Testis (tissue), 3 donors: ENCODE data around the gene LIF. TPM values are rescaled to one million over a fixed set of nuclear protein-coding genes. Genes with fewer than 3 reads are reported as not detected.

Experiments
- DNase-seq: peaks from one replicate; pipeline ENCODE4 v3.0.0-alpha.2; 2019
- H3K27ac ChIP-seq, 2 donors: fragments of 200-600 bp; sonication (generic); one replicate each; pipeline ENCODE4 v1.5.1; 2019
- H3K27me3 ChIP-seq: fragments of 200-600 bp; sonication (generic); one replicate; pipeline ENCODE4 v1.5.1; 2019
- H3K36me3 ChIP-seq: fragments of 200-600 bp; sonication (generic); one replicate; pipeline ENCODE4 v1.5.1; 2017; ENCODE audit warnings: low read depth; ENCODE audit errors: missing control alignments
- H3K4me1 ChIP-seq: fragments of 200-600 bp; sonication (generic); one replicate; pipeline ENCODE4 v1.5.1; 2019
- H3K4me3 ChIP-seq, 2 donors: fragments of 200-600 bp; sonication (generic); one replicate each; pipeline ENCODE4 v1.5.1; 2017 to 2019
- H3K9me3 ChIP-seq: fragments of 200-600 bp; sonication (generic); one replicate; pipeline ENCODE4 v1.5.1; 2017
- POLR2A ChIP-seq: fragments of 450-650 bp; IDR thresholded peaks from one replicate; pipeline ENCODE4 v1.6.1; 2017; ENCODE audit warnings: antibody characterized with exemption, mild to moderate bottlenecking, moderate library complexity
- WGBS, 2 donors: methylation state at CpG; one replicate each; pipeline ENCODE4 v1.1.5; 2018; 5-methylcytosine and 5-hydroxymethylcytosine counted together
- intact Hi-C: fragments of 100-400 bp; cut with DNase I; formaldehyde crosslinking; loops from one replicate; pipeline ENCODE4 v1.15.1; 2023; ENCODE audit warnings: low total_unique reads
- polyA plus RNA-seq: library from polyadenylated mRNA; stranded (reverse); fragments of 350-450 nt; fragmentation: Illumina TruSeq; extraction: RNeasy Lipid Tissue Mini Kit (QIAGEN cat#74804); gene quantifications from one replicate; pipeline ENCODE4 v1.2.3, GENCODE V29; 2014; ENCODE audit warnings: low read depth, low replicate concordance; ENCODE audit not compliant: insufficient read depth
- total RNA-seq, 2 donors: library from RNA; depleted of rRNA; stranded (reverse); fragments of >200 nt; gene quantifications; one replicate each; pipeline ENCODE4 v1.2.3, GENCODE V29; 2016
- TF ChIP-seq, protein P1 (sequence below), 3 experiments: fragments of 450-650 bp in 2 of 3; fragments of 200-600 bp in 1 of 3; sonication (generic) in 1 of 3; IDR thresholded peaks; one replicate each; pipeline ENCODE4 v1.5.1; 2016 to 2019; ENCODE audit warnings: antibody characterized with exemption in 3 of 3, mild to moderate bottlenecking in 2 of 3, moderate library complexity in 1 of 3

Gene LIF
- total and polyA plus RNA-seq, 3 donors from 2014 or later: 0.08 to 1.4 (median 1.4) TPM

DNA sequence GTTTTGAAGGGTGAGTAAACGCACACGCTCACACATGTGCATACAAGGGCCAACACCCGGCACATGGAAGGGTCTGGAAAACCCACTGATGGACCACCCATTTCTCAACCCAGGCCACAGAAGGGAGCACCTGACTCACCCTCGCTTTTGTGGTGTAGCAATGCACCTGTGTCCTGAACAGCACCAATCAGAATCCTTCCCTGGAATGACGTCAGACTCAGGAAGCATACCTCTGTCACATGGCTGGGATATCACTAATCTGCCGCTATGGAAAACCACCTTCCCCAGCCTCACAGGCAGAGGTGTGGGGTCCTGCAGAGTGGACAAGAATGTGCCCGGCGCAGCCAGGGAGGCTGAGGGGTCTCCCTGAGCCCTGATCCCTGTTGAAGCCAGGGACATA lies 29.1 kb upstream of the LIF start:
- DNase-seq: no peak
- intact Hi-C loops: no loop called here
- WGBS, 2 donors: 78 to 90% methylated on average over 7 to 8 of the region's 8 CpGs
- Histone ChIP-seq H3K4me1 (peaks cover 8% of the 10 kb centered on the region), H3K27me3 (no peaks in the 10 kb centered on the region), H3K4me3 (no peak overlapping the region), H3K36me3 (no peaks in the 10 kb centered on the region), H3K9me3 (no peaks in the 10 kb centered on the region), H3K27ac (no peak overlapping the region)
- TF ChIP-seq, protein P1, sequence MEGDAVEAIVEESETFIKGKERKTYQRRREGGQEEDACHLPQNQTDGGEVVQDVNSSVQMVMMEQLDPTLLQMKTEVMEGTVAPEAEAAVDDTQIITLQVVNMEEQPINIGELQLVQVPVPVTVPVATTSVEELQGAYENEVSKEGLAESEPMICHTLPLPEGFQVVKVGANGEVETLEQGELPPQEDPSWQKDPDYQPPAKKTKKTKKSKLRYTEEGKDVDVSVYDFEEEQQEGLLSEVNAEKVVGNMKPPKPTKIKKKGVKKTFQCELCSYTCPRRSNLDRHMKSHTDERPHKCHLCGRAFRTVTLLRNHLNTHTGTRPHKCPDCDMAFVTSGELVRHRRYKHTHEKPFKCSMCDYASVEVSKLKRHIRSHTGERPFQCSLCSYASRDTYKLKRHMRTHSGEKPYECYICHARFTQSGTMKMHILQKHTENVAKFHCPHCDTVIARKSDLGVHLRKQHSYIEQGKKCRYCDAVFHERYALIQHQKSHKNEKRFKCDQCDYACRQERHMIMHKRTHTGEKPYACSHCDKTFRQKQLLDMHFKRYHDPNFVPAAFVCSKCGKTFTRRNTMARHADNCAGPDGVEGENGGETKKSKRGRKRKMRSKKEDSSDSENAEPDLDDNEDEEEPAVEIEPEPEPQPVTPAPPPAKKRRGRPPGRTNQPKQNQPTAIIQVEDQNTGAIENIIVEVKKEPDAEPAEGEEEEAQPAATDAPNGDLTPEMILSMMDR (IDR thresholded peaks at IDR 0.05): no peak
- TF ChIP-seq POLR2A: no peak

DNA sequence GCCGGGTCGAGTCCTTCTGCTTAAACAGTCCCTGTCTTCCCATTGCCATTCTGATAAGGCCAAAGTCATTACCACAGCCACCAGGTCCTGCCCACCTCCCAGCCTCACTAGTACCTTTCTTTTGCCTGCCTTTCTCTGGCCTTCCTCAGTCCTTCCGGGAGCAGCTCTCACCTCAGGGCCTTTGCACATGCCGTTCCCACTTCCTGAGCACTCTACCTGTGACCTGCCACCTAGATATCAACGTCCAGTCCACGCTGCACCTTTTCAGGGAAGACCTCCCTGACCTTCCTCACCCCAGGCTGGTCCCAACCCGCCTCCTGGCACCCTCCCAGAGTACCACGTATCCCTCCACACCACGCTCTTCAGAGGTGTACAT lies 27.9 kb upstream of the LIF start:
- H3K9me3 ChIP-seq: no peaks in the 10 kb centered on the region
- no peaks in the 10 kb centered on the region for H3K27me3 ChIP-seq
- H3K36me3 ChIP-seq: no peaks in the 10 kb centered on the region
- no peak overlapping the region for H3K4me3 ChIP-seq
- WGBS, 2 donors: 94 to 95% methylated on average over 9 of the region's 9 CpGs
- no peak for TF ChIP-seq POLR2A
- TF ChIP-seq, protein P1 (IDR thresholded peaks at IDR 0.05): no peak
- DNase-seq: no peak
- H3K27ac ChIP-seq: no peak overlapping the region
- intact Hi-C loops: no loop called here
- H3K4me1 ChIP-seq: peaks cover 8% of the 10 kb centered on the region

DNA sequence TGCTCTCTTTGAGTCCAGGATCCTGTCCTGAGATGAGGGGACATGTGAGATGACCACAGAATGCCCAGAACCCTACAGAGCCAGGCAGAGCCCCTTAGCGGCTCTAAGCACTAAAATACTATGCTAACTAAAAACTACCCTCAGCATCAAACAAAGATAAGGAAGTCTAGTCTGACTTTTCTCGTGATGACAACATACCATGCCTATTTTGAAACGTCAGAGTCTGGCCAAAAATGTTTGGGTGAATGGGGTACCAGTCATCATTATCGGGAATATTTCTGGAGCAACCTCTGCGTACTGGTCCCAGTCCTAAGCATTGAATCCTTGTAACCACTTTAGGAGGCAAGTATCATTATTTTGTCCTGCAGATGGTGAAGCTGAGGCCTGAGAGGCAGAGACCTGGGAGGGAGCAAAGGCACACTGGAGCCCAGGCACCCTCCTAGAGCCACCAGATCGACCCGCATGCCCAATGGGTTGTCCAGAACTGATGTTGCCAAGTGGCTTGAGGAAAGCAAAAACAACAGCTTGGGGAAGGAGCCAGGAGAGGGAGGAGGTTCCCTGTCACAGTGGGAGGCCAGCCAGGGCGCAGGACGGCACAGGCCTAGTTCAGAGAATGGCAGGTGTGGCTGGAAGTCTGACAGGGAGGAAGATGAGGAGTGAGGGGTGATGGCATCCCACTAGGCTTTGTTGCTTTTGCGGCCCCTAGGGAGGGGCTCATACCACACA lies 27.3 kb upstream of the LIF start:
- H3K4me3 ChIP-seq: no peak overlapping the region
- WGBS, 2 donors: 69 to 74% methylated on average over 10 of the region's 10 CpGs
- H3K9me3 ChIP-seq: no peaks in the 10 kb centered on the region
- no peak for DNase-seq
- no peak overlapping the region for H3K27ac ChIP-seq
- TF ChIP-seq POLR2A: no peak
- TF ChIP-seq, protein P1 (IDR thresholded peaks at IDR 0.05): no peak
- H3K36me3 ChIP-seq: no peaks in the 10 kb centered on the region
- intact Hi-C loops: no loop called here
- peaks cover 8% of the 10 kb centered on the region for H3K4me1 ChIP-seq
- no peaks in the 10 kb centered on the region for H3K27me3 ChIP-seq

DNA sequence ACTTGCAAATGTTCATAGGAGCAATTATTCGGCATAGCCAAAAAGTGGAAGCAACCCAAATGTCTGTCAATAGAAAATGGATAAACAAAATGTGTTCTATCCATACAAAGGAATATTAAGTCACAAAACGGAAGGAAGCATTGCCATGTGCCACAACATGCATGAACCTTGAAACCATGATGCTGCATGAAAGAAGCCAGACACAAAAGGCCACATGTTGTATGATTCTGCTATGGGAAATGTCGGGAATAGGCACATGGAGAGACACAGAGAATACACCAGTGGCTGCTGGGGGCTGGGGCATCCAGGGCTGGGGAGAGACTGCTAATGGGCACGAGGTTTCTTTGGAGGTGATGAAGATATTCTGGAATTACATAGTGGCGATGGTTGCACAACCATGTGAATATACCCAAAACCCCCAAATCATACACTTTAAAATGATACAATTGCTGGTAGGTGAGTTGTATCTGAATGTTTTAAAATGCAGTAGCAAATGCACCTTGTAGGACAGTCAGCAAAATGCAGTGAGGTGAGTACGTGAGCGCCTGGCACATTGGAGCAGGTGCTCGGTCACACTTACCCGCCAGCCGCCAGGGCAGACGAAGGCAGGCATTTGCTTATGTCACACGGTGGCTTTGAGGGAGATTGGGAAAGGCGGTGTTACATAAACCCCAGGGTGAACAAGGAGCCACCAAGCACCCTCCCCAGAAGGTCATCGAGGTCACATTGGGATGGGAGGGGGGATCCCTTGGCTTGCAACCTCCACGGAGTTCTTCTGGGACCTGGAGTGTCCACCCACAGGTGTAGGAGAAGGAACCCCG lies 26.4 kb upstream of the LIF start:
- no peaks in the 10 kb centered on the region for H3K27me3 ChIP-seq
- peaks cover 7% of the 10 kb centered on the region for H3K4me1 ChIP-seq
- no peak overlapping the region for H3K27ac ChIP-seq
- intact Hi-C loops: no loop called here
- WGBS, 2 donors: 82 to 89% methylated on average over 16 of the region's 16 CpGs
- H3K4me3 ChIP-seq: no peak overlapping the region
- H3K36me3 ChIP-seq: no peaks in the 10 kb centered on the region
- H3K9me3 ChIP-seq: no peaks in the 10 kb centered on the region
- TF ChIP-seq, protein P1 (IDR thresholded peaks at IDR 0.05): no peak
- TF ChIP-seq POLR2A: no peak
- DNase-seq: no peak
